Heart left ventricle (tissue), 16 donors: ENCODE data around the gene NEK9. TPM values are rescaled to one million over a fixed set of nuclear protein-coding genes. Genes with fewer than 3 reads are reported as not detected.

Experiments
- ATAC-seq, 4 donors: fragments of 200-7000 bp; cut with Tn5 transposase; one replicate each; pipeline ENCODE4 v1.9.1; 2020 to 2022; ENCODE audit warnings: moderate library complexity in 4 of 4, mild to moderate bottlenecking in 3 of 4, moderate number of reproducible peaks in 1 of 4
- DNase-seq, 5 donors: peaks; one replicate each; pipeline ENCODE4 v3.0.0-alpha.2; 2020
- H3K27ac ChIP-seq, 12 donors: fragments of 200-600 bp; sonication (generic) in 4 of 12; one replicate each; pipeline versions ENCODE4 v1.5.0 to v1.8.0; 2016 to 2022; ENCODE audit warnings: mild to moderate bottlenecking in 2 of 12
- H3K27me3 ChIP-seq, 9 donors: fragments of 200-600 bp; sonication (generic) in 2 of 9; one replicate each; pipeline versions ENCODE4 v1.5.1 to v1.8.0; 2016 to 2022; ENCODE audit warnings: mild to moderate bottlenecking in 3 of 9
- H3K36me3 ChIP-seq, 9 donors: fragments of 200-600 bp; sonication (generic) in 2 of 9; one replicate each; pipeline versions ENCODE4 v1.5.0 to v1.8.0; 2018 to 2022; ENCODE audit warnings: mild to moderate bottlenecking in 2 of 9
- H3K4me1 ChIP-seq, 12 donors: fragments of 200-600 bp; sonication (generic) in 4 of 12; one replicate each; pipeline versions ENCODE4 v1.5.0 to v1.8.0; 2016 to 2022; ENCODE audit warnings: mild to moderate bottlenecking in 3 of 12
- H3K4me3 ChIP-seq, 12 donors: fragments of 200-600 bp; sonication (generic) in 4 of 12; one replicate each; pipeline versions ENCODE4 v1.5.0 to v1.8.0; 2017 to 2022; ENCODE audit warnings: mild to moderate bottlenecking in 9 of 12, moderate library complexity in 4 of 12
- H3K9me3 ChIP-seq, 12 donors: fragments of 200-600 bp; sonication (generic) in 4 of 12; one replicate each; pipeline versions ENCODE4 v1.5.0 to v1.8.0; 2016 to 2022; ENCODE audit warnings: mild to moderate bottlenecking in 1 of 12
- POLR2A ChIP-seq, 2 donors: fragments of 450-650 bp; IDR thresholded peaks; one replicate each; pipeline ENCODE4 v1.6.1; 2017; ENCODE audit warnings: antibody characterized with exemption in 2 of 2, mild to moderate bottlenecking in 2 of 2, moderate library complexity in 2 of 2
- WGBS, 4 donors: extraction: QIAGEN DNeasy Blood & Tissue Kit in 2 of 4; methylation state at CpG; one replicate each; pipeline versions ENCODE4 v1.1.5 to v1.1.7; 2013 to 2018; 5-methylcytosine and 5-hydroxymethylcytosine counted together
- intact Hi-C, 10 donors: fragments of 100-400 bp; cut with DNase I; formaldehyde crosslinking; loops; one replicate each; pipeline versions ENCODE4 v1.11.1 to v1.14.2; 2022
- polyA plus RNA-seq, 2 donors: library from polyadenylated mRNA; stranded (reverse); fragments of 200-250 nt; gene quantifications; one replicate each; pipeline ENCODE4 v1.2.3, GENCODE V29; 2013
- total RNA-seq, 9 donors: library from RNA; depleted of rRNA in 2 of 9; stranded (reverse); fragments of >200 nt in 2 of 9; fragmentation: NEBNext Ultra II Directional in 3 of 9; extraction: Animal tissue kit (Norgen Biotek cat#: 25700) in 3 of 9; gene quantifications; one replicate each; pipeline versions ENCODE4 v1.1.0 to v1.2.4, GENCODE V29; 2016 to 2023
- TF ChIP-seq, protein P1 (sequence below), 12 donors: fragments of 200-600 bp; sonication (generic) in 4 of 12; IDR thresholded peaks; one replicate each; pipeline versions ENCODE4 v1.5.0 to v1.8.0; 2018 to 2022; ENCODE audit warnings: antibody characterized with exemption in 12 of 12, mild to moderate bottlenecking in 5 of 12
- donor health status: ischemic (EF 13 %, LVEDD 7.1; RV severe dilation, severe dysfunction).
- donor health status: healthy with polysubstance abuse.
- donor health status: DM: no; HTN: yes; CAD: no.
- donor health status: DM: no; HTN: no; CAD: no.
- donor health status: ischemic (EF 25% LVEDD 6.9; RV normal size, moderate dysfunction).
- donor health status: ischemic (EF 25% LVEDD 5.7; RV mildly dilated, moderate dysfunction).
- donor health status: healthy.
- donor health status: DM: yes; HTN: yes; CAD: no.
- donor health status: ischemic (EF 35%, LVEDD 5.7; RV mildly dilated, moderate dysfunction).
- donor health status: nonischemic (EF 11% LVEDD 7.7; RV severe dilation, severe dysfunction).
- donor health status: DM: yes; HTN: yes; CAD: no.
- donor health status: PGD.
- donor health status: ischemic (EF 29% LVEDD 5.4; RV normal size, mild dysfunction).
- donor health status: nonischemic (EF 23%, LVEDD 6.1; RV moderate dilation, normal function).

NEK9 gene
- total and polyA plus RNA-seq, 11 donors: 40.1 to 114 (median 94.3) TPM

DNA sequence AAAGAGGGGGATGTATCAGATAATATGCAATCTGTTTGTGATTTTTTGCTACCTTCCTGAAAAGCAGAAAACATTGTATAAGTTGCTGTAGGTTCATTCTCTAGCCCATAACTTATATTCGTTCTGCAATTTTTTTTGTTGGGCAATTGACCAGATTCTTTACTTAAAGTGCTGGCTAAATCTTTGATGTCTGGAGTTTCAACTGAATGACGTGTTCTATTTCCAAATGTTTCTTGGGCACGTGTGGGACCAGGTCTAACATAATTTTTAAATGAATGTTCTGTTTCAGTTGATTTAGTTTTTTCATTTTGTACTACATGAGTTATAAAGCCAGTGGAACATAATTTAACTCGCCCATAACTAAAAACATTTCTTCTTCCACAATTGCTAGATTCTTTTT lies 79.3 kb downstream of the NEK9 start:
- TF ChIP-seq POLR2A (IDR thresholded peaks at IDR 0.05): no peak
- TF ChIP-seq, protein P1, sequence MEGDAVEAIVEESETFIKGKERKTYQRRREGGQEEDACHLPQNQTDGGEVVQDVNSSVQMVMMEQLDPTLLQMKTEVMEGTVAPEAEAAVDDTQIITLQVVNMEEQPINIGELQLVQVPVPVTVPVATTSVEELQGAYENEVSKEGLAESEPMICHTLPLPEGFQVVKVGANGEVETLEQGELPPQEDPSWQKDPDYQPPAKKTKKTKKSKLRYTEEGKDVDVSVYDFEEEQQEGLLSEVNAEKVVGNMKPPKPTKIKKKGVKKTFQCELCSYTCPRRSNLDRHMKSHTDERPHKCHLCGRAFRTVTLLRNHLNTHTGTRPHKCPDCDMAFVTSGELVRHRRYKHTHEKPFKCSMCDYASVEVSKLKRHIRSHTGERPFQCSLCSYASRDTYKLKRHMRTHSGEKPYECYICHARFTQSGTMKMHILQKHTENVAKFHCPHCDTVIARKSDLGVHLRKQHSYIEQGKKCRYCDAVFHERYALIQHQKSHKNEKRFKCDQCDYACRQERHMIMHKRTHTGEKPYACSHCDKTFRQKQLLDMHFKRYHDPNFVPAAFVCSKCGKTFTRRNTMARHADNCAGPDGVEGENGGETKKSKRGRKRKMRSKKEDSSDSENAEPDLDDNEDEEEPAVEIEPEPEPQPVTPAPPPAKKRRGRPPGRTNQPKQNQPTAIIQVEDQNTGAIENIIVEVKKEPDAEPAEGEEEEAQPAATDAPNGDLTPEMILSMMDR (IDR thresholded peaks at IDR 0.05): no peak
- intact Hi-C loops: no loop called here
- Histone ChIP-seq H3K4me3 (no peak overlapping the region), H3K4me1 (peaks cover 0 to 57% (median 25%) of the 10 kb centered on the region in 12 donors), H3K9me3 (no peaks in the 10 kb centered on the region), H3K36me3 (peaks cover 0 to 9% (median 0%) of the 10 kb centered on the region in 9 donors), H3K27me3 (no peaks in the 10 kb centered on the region), H3K27ac (no peak overlapping the region)
- DNase-seq (no peak), ATAC-seq (no peak)
- 93 to 98% (median 94%) methylated on average over 4 of the region's 4 CpGs for WGBS, 4 donors

DNA sequence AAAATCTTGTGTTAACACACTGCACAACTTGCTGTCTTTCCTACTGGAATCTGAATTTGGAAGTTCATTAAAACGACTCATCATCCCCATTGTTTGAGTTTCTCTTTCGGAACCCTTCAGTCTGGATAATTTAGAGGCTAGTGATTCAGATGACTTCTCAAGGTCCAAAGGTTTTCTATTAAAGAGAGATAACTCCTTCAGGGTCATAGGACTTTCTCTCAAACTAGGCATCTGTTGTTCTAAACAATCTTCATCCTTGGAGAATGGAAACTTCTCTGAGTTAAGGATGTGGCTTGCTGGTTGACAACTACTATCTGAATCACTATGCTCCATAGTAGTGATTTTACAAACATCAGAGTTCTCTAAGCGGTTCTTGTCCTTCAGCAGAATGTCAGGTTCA lies 79.9 kb downstream of the NEK9 start:
- Histone ChIP-seq H3K4me3 (no peak overlapping the region), H3K4me1 (peaks cover 0 to 57% (median 25%) of the 10 kb centered on the region in 12 donors), H3K27ac (no peak overlapping the region), H3K36me3 (peaks cover 0 to 15% (median 3%) of the 10 kb centered on the region in 9 donors), H3K9me3 (no peaks in the 10 kb centered on the region), H3K27me3 (no peaks in the 10 kb centered on the region)
- 95 to 97% (median 97%) methylated on average over 3 of the region's 3 CpGs for WGBS, 4 donors
- no peak for TF ChIP-seq POLR2A (IDR thresholded peaks at IDR 0.05)
- TF ChIP-seq, protein P1 (IDR thresholded peaks at IDR 0.05): no peak
- intact Hi-C loops: no loop called here
- ATAC-seq (no peak), DNase-seq (no peak)

DNA sequence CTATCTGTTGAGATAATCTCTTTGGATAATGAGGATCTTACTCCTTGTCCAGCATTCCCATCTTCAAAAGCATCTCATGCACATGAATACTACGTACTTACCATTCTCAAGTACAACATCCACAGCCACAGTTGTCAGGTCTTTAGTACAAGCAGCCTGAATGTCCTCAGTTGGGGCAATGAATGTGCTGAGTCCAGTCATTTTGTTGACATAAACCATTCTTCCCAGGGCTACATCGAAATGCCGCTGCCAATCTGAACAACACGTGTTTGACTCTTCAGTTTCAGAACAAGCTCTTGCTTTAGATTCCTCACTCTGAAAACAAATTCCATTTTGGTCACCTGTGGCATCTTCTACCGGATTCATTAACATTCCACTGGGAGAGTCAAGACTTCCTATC lies 80.6 kb downstream of the NEK9 start:
- Histone ChIP-seq H3K4me1 (peaks cover 0 to 54% (median 25%) of the 10 kb centered on the region in 12 donors), H3K27me3 (no peaks in the 10 kb centered on the region), H3K36me3 (peaks cover 0 to 21% (median 9%) of the 10 kb centered on the region in 9 donors), H3K27ac (no peak overlapping the region), H3K9me3 (no peaks in the 10 kb centered on the region), H3K4me3 (no peak overlapping the region)
- WGBS, 4 donors: 49 to 68% (median 63%) methylated on average over 5 of the region's 5 CpGs
- intact Hi-C loops: no loop called here
- no peak for TF ChIP-seq POLR2A (IDR thresholded peaks at IDR 0.05)
- TF ChIP-seq, protein P1 (IDR thresholded peaks at IDR 0.05): no peak
- DNase-seq: no peak
- peak in 1 of 4 donors; percentile 29 for ATAC-seq

DNA sequence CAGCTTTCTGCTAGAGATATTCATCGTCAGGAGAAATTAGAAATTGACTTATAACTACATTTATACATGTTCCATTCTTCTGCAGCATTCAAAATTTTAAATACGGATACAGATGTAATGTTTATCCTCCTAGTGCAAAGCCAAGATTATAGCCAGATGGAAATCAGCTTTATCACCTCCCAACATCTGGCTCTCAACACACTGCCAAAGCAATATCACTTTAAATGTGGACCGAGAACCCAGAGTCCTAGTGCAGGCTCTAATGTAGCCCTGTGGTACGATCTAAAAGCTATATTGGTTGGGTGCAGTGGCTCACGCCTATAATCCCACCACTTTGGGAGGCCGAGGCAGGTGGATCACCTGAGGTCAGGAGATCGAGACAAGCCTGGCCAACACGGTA lies 82.1 kb downstream of the NEK9 start:
- no peak overlapping the region for H3K27ac ChIP-seq
- no peaks in the 10 kb centered on the region for H3K9me3 ChIP-seq
- 77 to 86% (median 80%) methylated on average over 8 of the region's 8 CpGs for WGBS, 4 donors
- H3K27me3 ChIP-seq: no peaks in the 10 kb centered on the region
- no peak for ATAC-seq
- peaks cover 0 to 33% (median 14%) of the 10 kb centered on the region in 9 donors for H3K36me3 ChIP-seq
- TF ChIP-seq, protein P1 (IDR thresholded peaks at IDR 0.05): no peak
- TF ChIP-seq POLR2A (IDR thresholded peaks at IDR 0.05): no peak
- H3K4me3 ChIP-seq: no peak overlapping the region
- intact Hi-C loops: no loop called here
- H3K4me1 ChIP-seq: peaks cover 0 to 43% (median 16%) of the 10 kb centered on the region in 12 donors
- DNase-seq: no peak
